Muscle of leg (tissue), 11 donors: Measurements from ENCODE around the gene GNB5. TPM values are rescaled to one million over a fixed set of nuclear protein-coding genes. Genes with fewer than 3 reads are reported as not detected.

Experiments used
- DNase-seq: peaks from one replicate; pipeline ENCODE4 v3.0.0; 2013
- H3K27ac ChIP-seq: one replicate; pipeline ENCODE4 v1.5.1; 2013; ENCODE audit warnings: mild to moderate bottlenecking, low read length, control low read depth
- H3K27me3 ChIP-seq: one replicate; pipeline ENCODE4 v1.6.1; 2013; ENCODE audit warnings: low read length; ENCODE audit not compliant: control insufficient read depth, insufficient read depth
- H3K36me3 ChIP-seq: one replicate; pipeline ENCODE4 v1.6.1; 2013; ENCODE audit warnings: low read length; ENCODE audit not compliant: control insufficient read depth, insufficient read depth
- H3K4me1 ChIP-seq: one replicate; pipeline ENCODE4 v1.6.1; 2013; ENCODE audit warnings: low read length; ENCODE audit not compliant: control insufficient read depth, insufficient read depth
- H3K4me3 ChIP-seq: one replicate; pipeline ENCODE4 v1.5.1; 2013; ENCODE audit warnings: low read length, control low read depth
- H3K9me3 ChIP-seq: replicated peaks from 2 replicates; pipeline ENCODE4 v1.6.1; 2013; ENCODE audit warnings: low read depth, low read length; ENCODE audit not compliant: control insufficient read depth
- WGBS: methylation state at CpG from one replicate; pipeline ENCODE4 v1.1.5; 2013; ENCODE audit warnings: missing lambda C conversion rate; ENCODE audit not compliant: insufficient coverage; 5-methylcytosine and 5-hydroxymethylcytosine counted together
- polyA plus RNA-seq, 8 donors: library from polyadenylated mRNA; unstranded; fragments of 120-200 nt; gene quantifications; one replicate each; pipeline versions ENCODE4 v1.2.1 to v1.2.3, GENCODE V29; 2013; ENCODE audit warnings: inconsistent platforms in 1 of 8, low replicate concordance in 1 of 8; ENCODE audit not compliant: insufficient read length in 8 of 8, insufficient read depth in 1 of 8
- total RNA-seq: library from RNA; stranded (reverse); fragments of 120-200 nt; gene quantifications from one replicate; pipeline ENCODE4 v1.2.4, GENCODE V29; 2013

Gene GNB5
- total and polyA plus RNA-seq, 9 donors, result 4.7 to 9.8 (median 7.9) TPM

GRCh38 chr15:52133510-52134220 lies 57.5 kb downstream of the GNB5 start:
- no peak overlapping the region for H3K4me3 ChIP-seq
- 82% methylated on average over 2 of the region's 10 CpGs for WGBS
- DNase-seq, result no peak
- H3K27me3 ChIP-seq, result no peaks in the 10 kb centered on the region
- H3K27ac ChIP-seq, result no peak overlapping the region
- no peaks in the 10 kb centered on the region for H3K9me3 ChIP-seq
- H3K36me3 ChIP-seq, result peaks cover 5% of the 10 kb centered on the region
- peaks cover 16% of the 10 kb centered on the region for H3K4me1 ChIP-seq

- Histone ChIP-seq H3K27ac (no peak overlapping the region), H3K27me3 (no peaks in the 10 kb centered on the region), H3K9me3 (no peaks in the 10 kb centered on the region), H3K4me1 (peaks cover 9% of the 10 kb centered on the region), H3K36me3 (peaks cover 5% of the 10 kb centered on the region), H3K4me3 (no peak overlapping the region)
- no peak for DNase-seq
These were observed 59.1 kb downstream of the GNB5 start for GRCh38 chr15:52132066-52132465.

GRCh38 chr15:52128568-52128967 lies 62.6 kb downstream of the GNB5 start:
- no peaks in the 10 kb centered on the region for H3K27me3 ChIP-seq
- no peak overlapping the region for H3K4me3 ChIP-seq
- 100% methylated on average over 2 of the region's 3 CpGs for WGBS
- peaks cover 2% of the 10 kb centered on the region for H3K36me3 ChIP-seq
- H3K4me1 ChIP-seq, result no peaks in the 10 kb centered on the region
- no peak for DNase-seq
- no peak overlapping the region for H3K27ac ChIP-seq
- no peaks in the 10 kb centered on the region for H3K9me3 ChIP-seq

GRCh38 chr15:52124270-52124880 lies 66.8 kb downstream of the GNB5 start:
- H3K4me3 ChIP-seq, result no peak overlapping the region
- DNase-seq, result no peak
- no peaks in the 10 kb centered on the region for H3K4me1 ChIP-seq
- no peaks in the 10 kb centered on the region for H3K36me3 ChIP-seq
- WGBS, result 70% methylated on average over 2 of the region's 11 CpGs
- H3K9me3 ChIP-seq, result no peaks in the 10 kb centered on the region
- H3K27ac ChIP-seq, result no peak overlapping the region
- H3K27me3 ChIP-seq, result no peaks in the 10 kb centered on the region

- no CpG with 5 or more reads among the region's 2 CpGs for WGBS
- H3K9me3 ChIP-seq, result no peaks in the 10 kb centered on the region
- no peak overlapping the region for H3K4me3 ChIP-seq
- H3K27me3 ChIP-seq, result no peaks in the 10 kb centered on the region
- DNase-seq, result no peak
- no peaks in the 10 kb centered on the region for H3K36me3 ChIP-seq
- no peaks in the 10 kb centered on the region for H3K4me1 ChIP-seq
- H3K27ac ChIP-seq, result no peak overlapping the region
These were observed 69.3 kb downstream of the GNB5 start for GRCh38 chr15:52121896-52122295.

GRCh38 chr15:52121006-52121405 lies 70.2 kb downstream of the GNB5 start:
- no peak for DNase-seq
- WGBS, result 100% methylated on average over 3 of the region's 5 CpGs
- no peaks in the 10 kb centered on the region for H3K9me3 ChIP-seq
- no peaks in the 10 kb centered on the region for H3K36me3 ChIP-seq
- no peaks in the 10 kb centered on the region for H3K27me3 ChIP-seq
- no peak overlapping the region for H3K27ac ChIP-seq
- no peak overlapping the region for H3K4me3 ChIP-seq
- H3K4me1 ChIP-seq, result no peaks in the 10 kb centered on the region

- no peaks in the 10 kb centered on the region for H3K27me3 ChIP-seq
- no peaks in the 10 kb centered on the region for H3K9me3 ChIP-seq
- no peak overlapping the region for H3K27ac ChIP-seq
- no peaks in the 10 kb centered on the region for H3K36me3 ChIP-seq
- WGBS, result no CpG with 5 or more reads among the region's 2 CpGs
- H3K4me1 ChIP-seq, result peaks cover 2% of the 10 kb centered on the region
- H3K4me3 ChIP-seq, result no peak overlapping the region
- DNase-seq, result no peak
These were observed 70.7 kb downstream of the GNB5 start for GRCh38 chr15:52120488-52120887.

GRCh38 chr15:52118969-52119749 lies 72.0 kb downstream of the GNB5 start:
- Histone ChIP-seq H3K36me3 (no peaks in the 10 kb centered on the region), H3K27me3 (no peaks in the 10 kb centered on the region), H3K9me3 (no peaks in the 10 kb centered on the region), H3K27ac (no peak overlapping the region), H3K4me3 (no peak overlapping the region), H3K4me1 (peaks cover 5% of the 10 kb centered on the region)
- no peak for DNase-seq
- 50% methylated on average over 2 of the region's 3 CpGs for WGBS

- Histone ChIP-seq H3K4me1 (peaks cover 17% of the 10 kb centered on the region), H3K9me3 (no peaks in the 10 kb centered on the region), H3K27me3 (peaks cover 4% of the 10 kb centered on the region), H3K4me3 (no peak overlapping the region), H3K27ac (no peak overlapping the region), H3K36me3 (no peaks in the 10 kb centered on the region)
- DNase-seq, result no peak
- 82% methylated on average over 6 of the region's 9 CpGs for WGBS
These were observed 73.6 kb downstream of the GNB5 start for GRCh38 chr15:52117549-52117948.

- Histone ChIP-seq H3K27ac (no peak overlapping the region), H3K4me1 (peaks cover 22% of the 10 kb centered on the region), H3K9me3 (no peaks in the 10 kb centered on the region), H3K27me3 (peaks cover 19% of the 10 kb centered on the region), H3K36me3 (no peaks in the 10 kb centered on the region), H3K4me3 (no peak overlapping the region)
- no peak for DNase-seq
- 85% methylated on average over 5 of the region's 9 CpGs for WGBS
These were observed 75.4 kb downstream of the GNB5 start for GRCh38 chr15:52115598-52116427.
